Activated CD8-positive, alpha-beta T cell treated with anti-CD3 and anti-CD28 coated beads for 36 hours (primary cell): Measurements from ENCODE around the gene GP5. TPM values are rescaled to one million over a fixed set of nuclear protein-coding genes. Genes with fewer than 3 reads are reported as not detected.

Experiments used
- ATAC-seq: fragments of 200-7000 bp; cut with Tn5 transposase; one replicate; pipeline ENCODE4 v1.10.0; 2021; ENCODE audit warnings: mild to moderate bottlenecking, moderate library complexity
- CTCF ChIA-PET: fragments of 350-600 bp; sonication (Branson Sonifier 250); formaldehyde crosslinking; loops from one replicate; lab custom pipeline; 2021; ENCODE audit warnings: antibody characterized with exemption; lab: Charles Lee
- POLR2A ChIA-PET: fragments of 350-600 bp; sonication (Branson Sonifier 250); formaldehyde crosslinking; loops from one replicate; lab custom pipeline; 2021; ENCODE audit warnings: antibody characterized with exemption; lab: Charles Lee
- DNase-seq: peaks from one replicate; pipeline ENCODE4 v3.0.0-alpha.2; 2020
- H3K27ac Mint-ChIP-seq: one replicate; pipeline ENCODE4 v1.8.0; 2021; ENCODE audit warnings: mild to moderate bottlenecking, mixed read lengths
- H3K27me3 Mint-ChIP-seq: one replicate; pipeline ENCODE4 v1.8.0; 2021; ENCODE audit warnings: mixed read lengths
- H3K36me3 Mint-ChIP-seq: one replicate; pipeline ENCODE4 v1.8.0; 2021; ENCODE audit warnings: low read depth, mixed read lengths
- H3K4me1 Mint-ChIP-seq: one replicate; pipeline ENCODE4 v1.8.0; 2021; ENCODE audit warnings: low read depth, mixed read lengths
- H3K4me3 Mint-ChIP-seq: one replicate; pipeline ENCODE4 v1.8.0; 2021; ENCODE audit warnings: mild to moderate bottlenecking, moderate library complexity, mixed read lengths
- H3K9me3 Mint-ChIP-seq: one replicate; pipeline ENCODE4 v1.8.0; 2021; ENCODE audit warnings: mixed read lengths
- CTCF ChIP-seq: fragments of 200-600 bp; IDR thresholded peaks from one replicate; pipeline ENCODE4 v1.8.0; 2022; ENCODE audit warnings: antibody characterized with exemption, mild to moderate bottlenecking
- intact Hi-C: fragments of 100-400 bp; cut with micrococcal nuclease; formaldehyde crosslinking; loops from one replicate; pipeline ENCODE4 v1.10.0; 2022
- total RNA-seq, 2 experiments: library from RNA; stranded (reverse); gene quantifications; one replicate each; pipeline ENCODE4 v1.2.3, GENCODE V29; 2021

The GP5 gene
- total RNA-seq, 2 experiments from 2014 or later, result 0.72 to 0.83 TPM

- POLR2A ChIA-PET, result interaction anchor here (0.7 to 3.5 kb wide), 2 partner anchors 9 to 12 kb away, joined by 4 to 21 read pairs; no protein-coding TSS in a partner anchor
- TF ChIP-seq CTCF, result no peak
- intact Hi-C loops, result no loop called here
These were observed 3.9 kb downstream of the GP5 start for GRCh38 chr3:194395212-194395611.

GRCh38 chr3:194392576-194392975 lies 6.5 kb downstream of the GP5 start:
- intact Hi-C loops, result no loop called here
- Mint-ChIP-seq H3K27ac (no peak overlapping the region), H3K4me3 (no peak overlapping the region), H3K36me3 (no peaks in the 10 kb centered on the region), H3K4me1 (peaks cover 29% of the 10 kb centered on the region), H3K27me3 (peaks cover 4% of the 10 kb centered on the region), H3K9me3 (peaks cover 6% of the 10 kb centered on the region)
- no peak for TF ChIP-seq CTCF
- DNase-seq (no peak), ATAC-seq (no peak)
- POLR2A ChIA-PET, result no interaction called here
- CTCF ChIA-PET, result interaction anchor here (1.4 to 1.7 kb wide), 3 partner anchors 11 to 49 kb away, joined by 3 to 8 read pairs (median 8); no protein-coding TSS in a partner anchor

More at GRCh38 chr3:194395212-194395611, 3.9 kb downstream of the GP5 start:
- Mint-ChIP-seq H3K27me3 (peaks cover 18% of the 10 kb centered on the region), H3K4me3 (peak overlapping the region; percentile 61), H3K36me3 (no peaks in the 10 kb centered on the region), H3K27ac (peak overlapping the region; percentile 72), H3K4me1 (peaks cover 55% of the 10 kb centered on the region), H3K9me3 (peaks cover 6% of the 10 kb centered on the region)
- ATAC-seq, result no peak
- peak; percentile 24 for DNase-seq
- CTCF ChIA-PET, result interaction anchor here (0.6 to 15.5 kb wide), 6 partner anchors 9 to 95 kb away, joined by 3 to 188 read pairs (median 14); no protein-coding TSS in a partner anchor

GRCh38 chr3:194390835-194391234 lies 8.2 kb downstream of the GP5 start:
- no peak for TF ChIP-seq CTCF
- ChIA-PET CTCF (interaction anchor here (2.4 kb wide), 1 partner anchor 57 kb away, joined by 11 read pairs; no protein-coding TSS in a partner anchor), POLR2A (no interaction called here)
- peaks cover 6% of the 10 kb centered on the region for H3K9me3 Mint-ChIP-seq
- DNase-seq, result no peak
- H3K4me1 Mint-ChIP-seq, result peaks cover 15% of the 10 kb centered on the region
- no peaks in the 10 kb centered on the region for H3K27me3 Mint-ChIP-seq
- no peak for ATAC-seq
- no peaks in the 10 kb centered on the region for H3K36me3 Mint-ChIP-seq
- no peak overlapping the region for H3K27ac Mint-ChIP-seq
- intact Hi-C loops, result no loop called here
- H3K4me3 Mint-ChIP-seq, result no peak overlapping the region

GRCh38 chr3:194389269-194389668 lies 9.8 kb downstream of the GP5 start:
- ChIA-PET CTCF (interaction anchor here (2.4 kb wide), 1 partner anchor 55 kb away, joined by 11 read pairs; no protein-coding TSS in a partner anchor), POLR2A (interaction anchor here (1.2 kb wide), 1 partner anchor 101 kb away, joined by 4 read pairs; no protein-coding TSS in a partner anchor)
- DNase-seq (no peak), ATAC-seq (no peak)
- intact Hi-C loops, result no loop called here
- no peaks in the 10 kb centered on the region for H3K36me3 Mint-ChIP-seq
- peaks cover 6% of the 10 kb centered on the region for H3K9me3 Mint-ChIP-seq
- no peak for TF ChIP-seq CTCF
- H3K4me1 Mint-ChIP-seq, result no peaks in the 10 kb centered on the region
- no peaks in the 10 kb centered on the region for H3K27me3 Mint-ChIP-seq
- no peak overlapping the region for H3K4me3 Mint-ChIP-seq
- H3K27ac Mint-ChIP-seq, result no peak overlapping the region

GRCh38 chr3:194387926-194388418 lies 11.1 kb downstream of the GP5 start:
- CTCF ChIA-PET, result interaction anchor here (0.6 to 1.7 kb wide), 4 partner anchors 10 to 59 kb away, joined by 3 to 5 read pairs (median 4); no protein-coding TSS in a partner anchor
- no peak overlapping the region for H3K4me3 Mint-ChIP-seq
- no peak for TF ChIP-seq CTCF

More at GRCh38 chr3:194387926-194388418, 11.1 kb downstream of the GP5 start:
- intact Hi-C loops, result no loop called here
- Mint-ChIP-seq H3K36me3 (no peaks in the 10 kb centered on the region), H3K4me1 (no peaks in the 10 kb centered on the region), H3K27ac (no peak overlapping the region), H3K9me3 (peaks cover 6% of the 10 kb centered on the region), H3K27me3 (no peaks in the 10 kb centered on the region)
- no peak for DNase-seq
- POLR2A ChIA-PET, result no interaction called here
- no peak for ATAC-seq
